Loucy (cell line): ENCODE data around the gene OR4B1.
"Not testable (repeated sequence)": the region's sequence is repeated elsewhere in the genome, so short reads cannot be mapped to it uniquely, and the experiment has no call there.

Experiments used
- CTCF ChIP-seq: fragments of 200-600 bp; sonication (generic); conservative IDR thresholded peaks from 2 replicates; pipeline ENCODE4 v1.5.1; 2014; ENCODE audit warnings: mild to moderate bottlenecking, antibody characterized with exemption, low read length
- EZH2phosphoT487 ChIP-seq: fragments of 200-600 bp; IDR thresholded peaks from 2 replicates; pipeline ENCODE4 v1.6.1; 2018; ENCODE audit warnings: antibody characterized with exemption, mild to moderate bottlenecking, moderate library complexity, borderline replicate concordance

- TF ChIP-seq CTCF, EZH2phosphoT487: not testable (repeated sequence)
These were observed 25.5 kb upstream of the OR4B1 start for GRCh38 chr11:48190906-48191654.
